ENCODE results near the gene MAP3K6.
A peak's percentile ranks its signal among the peaks of the same experiment; 100 is the strongest.

Gene MAP3K6

GRCh38 chr1:27341525-27342252, 25.1 kb downstream of the MAP3K6 start, which contains the start of gene SYTL1:
Gene SYTL1 (plus strand): TSS chr1:27342022. CDS start chr1:27345335, 3,313 bp downstream.
- peak in 1 of 2 donors; percentile 34 for DNase-seq (ENCODE audit: low read depth in 1 of 2, low spot score in 1 of 2)

DNA sequence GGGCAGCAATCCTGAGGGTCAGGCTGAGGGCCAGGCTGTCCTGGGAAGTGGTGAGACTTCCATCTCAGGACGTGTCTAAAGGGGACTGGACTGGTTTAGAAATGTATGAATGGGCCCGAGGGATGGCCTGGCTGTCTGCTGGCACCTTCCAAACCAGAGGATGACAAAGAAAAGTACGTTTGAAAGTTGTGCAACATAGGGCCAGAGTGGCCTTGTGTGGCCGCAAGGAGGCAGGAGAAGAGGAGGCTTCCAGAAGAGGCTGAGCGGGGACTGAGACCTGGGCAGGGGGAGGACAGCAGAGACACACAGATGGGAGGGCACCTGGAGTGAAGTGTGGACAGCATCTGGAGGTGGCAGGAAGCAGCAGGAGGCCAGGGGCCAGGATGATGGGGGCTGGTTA, 27.5 kb downstream of the MAP3K6 start:
- no peak for DNase-seq (ENCODE audit: low read depth in 1 of 2, low spot score in 1 of 2)

DNA sequence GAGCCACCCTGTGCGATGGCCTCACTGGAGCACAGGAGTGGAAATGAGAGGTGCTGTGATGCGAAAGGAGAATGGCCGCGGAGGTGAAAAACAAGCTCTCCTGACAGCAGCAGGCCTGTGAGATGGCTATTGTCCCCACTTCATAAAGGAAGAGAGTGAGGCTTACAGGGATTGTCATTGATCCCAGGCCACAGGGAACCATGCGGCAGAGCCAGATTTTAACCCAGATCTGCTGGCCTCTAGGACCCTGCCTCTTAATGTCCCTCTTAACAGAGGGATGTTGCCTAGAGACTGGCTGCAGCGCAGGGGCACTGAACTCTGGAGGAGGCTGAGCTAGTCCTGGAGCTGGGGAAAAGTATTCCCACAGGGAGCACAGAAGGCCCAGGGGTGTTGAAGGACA, 28.0 kb downstream of the MAP3K6 start:
- DNase-seq (ENCODE audit: low read depth in 1 of 2, low spot score in 1 of 2), result no peak

- DNase-seq (ENCODE audit: low read depth in 1 of 2, low spot score in 1 of 2), result no peak
These were observed 30.0 kb downstream of the MAP3K6 start for GRCh38 chr1:27336756-27337155.

DNA sequence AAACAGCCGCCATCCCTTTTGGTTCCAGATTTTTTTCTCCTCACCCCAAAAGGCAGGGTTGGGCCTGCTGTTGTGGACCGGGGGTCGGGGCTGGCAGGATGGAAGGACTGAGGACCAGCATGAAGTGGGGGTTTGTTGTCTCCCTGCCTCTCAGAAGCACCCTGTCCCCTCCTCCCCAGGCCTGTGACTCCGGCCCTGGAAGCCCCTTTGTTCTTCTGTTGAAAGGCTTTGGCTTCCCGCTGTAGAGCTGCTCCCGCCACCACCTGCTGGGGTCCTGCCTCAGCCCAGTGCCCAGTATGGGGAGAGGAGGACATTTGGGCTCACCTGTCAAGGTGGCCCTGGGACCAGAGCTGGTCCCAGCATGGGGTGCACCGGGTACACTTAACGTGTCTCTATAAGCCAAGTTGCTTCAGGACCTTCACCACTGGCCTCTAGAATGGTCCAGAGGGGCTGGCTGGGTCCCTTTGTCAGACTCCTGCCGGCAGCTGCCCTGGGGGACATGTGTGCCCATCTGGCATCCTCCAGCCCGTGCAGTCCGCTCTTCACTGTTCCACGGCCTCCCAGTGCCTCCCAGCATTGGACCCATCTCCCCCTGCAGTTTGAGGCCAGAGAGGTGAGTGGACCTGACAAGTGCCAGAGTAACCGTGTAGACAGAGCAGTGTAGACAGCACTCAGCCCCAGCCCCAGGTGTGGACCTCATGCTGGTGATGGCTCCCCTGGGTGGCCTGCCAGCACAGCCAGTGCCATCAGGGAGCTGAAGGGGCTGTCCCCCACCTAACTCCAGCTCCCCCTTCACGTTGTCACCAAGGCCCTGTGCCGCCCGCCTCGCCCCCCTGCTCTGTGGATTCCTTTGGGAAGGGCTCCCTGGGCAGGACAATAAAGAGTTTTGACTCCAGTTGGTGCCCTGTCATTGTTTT, 31.0 kb downstream of the MAP3K6 start:
- DNase-seq (ENCODE audit: low read depth in 1 of 2, low spot score in 1 of 2), result no peak

DNA sequence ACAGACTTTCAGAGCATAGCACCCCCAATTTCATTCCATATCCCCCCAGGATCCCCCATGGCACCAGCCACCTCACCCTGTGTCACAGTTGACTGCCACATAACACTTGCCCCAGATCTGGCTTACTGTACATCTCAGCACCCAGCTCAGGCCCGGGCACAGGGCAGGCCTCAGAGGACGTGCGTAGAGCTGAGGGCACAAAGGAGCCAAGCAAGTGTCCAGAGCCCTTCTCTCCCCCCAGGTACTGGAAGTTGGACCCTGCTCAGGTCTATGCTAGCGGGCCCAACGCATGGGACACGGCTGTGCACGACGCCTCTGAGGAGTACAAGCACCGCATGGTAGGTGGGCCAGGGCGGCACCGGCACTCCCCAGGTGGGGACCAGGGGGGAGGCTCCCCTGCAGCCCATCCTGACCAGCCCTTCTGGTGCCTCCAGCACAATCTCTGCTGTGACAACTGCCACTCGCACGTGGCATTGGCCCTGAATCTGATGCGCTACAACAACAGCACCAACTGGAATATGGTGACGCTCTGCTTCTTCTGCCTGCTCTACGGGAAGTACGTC, 33.0 kb downstream of the MAP3K6 start:
- DNase-seq (ENCODE audit: low read depth in 1 of 2, low spot score in 1 of 2), result no peak

DNA sequence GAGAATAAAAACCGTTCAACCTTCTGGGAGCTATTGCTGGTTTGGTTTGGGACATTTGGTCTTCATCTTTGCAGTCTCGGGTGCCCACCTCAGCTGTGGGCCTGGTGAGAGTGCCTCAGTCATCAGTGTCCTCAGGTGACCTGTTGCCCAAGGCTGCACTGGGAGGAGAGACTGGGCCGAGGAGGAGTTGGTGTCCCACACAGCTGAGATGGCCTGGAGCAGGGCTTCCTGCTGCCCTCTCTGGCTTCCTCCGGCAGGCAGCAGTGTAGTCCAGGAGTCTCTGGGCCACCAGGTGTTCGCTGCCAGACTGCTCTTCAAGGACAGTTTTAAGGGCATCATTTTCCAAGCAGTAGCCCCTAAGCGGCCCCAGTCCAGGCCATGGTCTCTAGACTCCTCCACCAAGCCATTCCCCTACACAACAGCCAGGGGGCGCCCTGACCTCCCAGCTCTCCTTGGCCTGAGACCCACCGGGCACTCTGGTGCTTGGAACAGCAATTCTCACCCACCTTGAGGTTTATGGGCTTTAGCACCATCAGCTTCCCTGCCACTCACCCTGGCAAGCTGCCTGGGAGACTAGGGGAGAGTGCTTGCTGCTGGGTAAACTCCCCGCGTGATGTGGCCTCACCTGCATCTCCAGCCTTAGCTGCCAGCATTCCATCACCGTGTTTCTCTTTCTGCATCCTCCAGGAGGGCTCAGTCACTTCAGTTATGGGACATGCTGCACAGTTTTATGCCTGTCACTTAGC, 34.1 kb downstream of the MAP3K6 start:
- DNase-seq (ENCODE audit: low read depth in 1 of 2, low spot score in 1 of 2), result peak; percentile 16 to 43

- DNase-seq (ENCODE audit: low read depth in 1 of 2, low spot score in 1 of 2), result no peak
These were observed 34.8 kb downstream of the MAP3K6 start for GRCh38 chr1:27331922-27332321.

- no peak for DNase-seq (ENCODE audit: low read depth in 1 of 2, low spot score in 1 of 2)
These were observed 35.3 kb downstream of the MAP3K6 start for GRCh38 chr1:27331426-27331825.

DNA sequence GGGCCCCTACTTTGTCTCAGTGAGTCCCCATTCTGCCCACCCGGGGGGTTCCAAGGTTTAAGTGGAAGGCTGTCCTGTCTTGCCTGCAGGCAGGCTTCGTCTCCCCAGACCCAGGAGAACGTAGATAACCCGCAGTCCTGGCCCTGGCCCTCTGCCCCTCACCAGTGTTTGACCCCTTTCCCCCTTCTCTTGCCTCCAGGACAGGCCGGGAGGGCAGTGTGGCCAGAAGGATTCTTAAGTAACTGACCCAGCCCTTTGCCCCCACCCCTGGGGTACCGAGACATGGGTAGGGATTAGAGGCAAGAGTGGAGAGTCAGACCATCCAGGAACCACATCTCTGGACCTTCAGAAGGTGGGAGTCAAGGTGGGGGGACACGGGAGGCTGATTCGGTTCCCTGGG, 36.0 kb downstream of the MAP3K6 start:
- DNase-seq (ENCODE audit: low read depth in 1 of 2, low spot score in 1 of 2), result no peak

DNA sequence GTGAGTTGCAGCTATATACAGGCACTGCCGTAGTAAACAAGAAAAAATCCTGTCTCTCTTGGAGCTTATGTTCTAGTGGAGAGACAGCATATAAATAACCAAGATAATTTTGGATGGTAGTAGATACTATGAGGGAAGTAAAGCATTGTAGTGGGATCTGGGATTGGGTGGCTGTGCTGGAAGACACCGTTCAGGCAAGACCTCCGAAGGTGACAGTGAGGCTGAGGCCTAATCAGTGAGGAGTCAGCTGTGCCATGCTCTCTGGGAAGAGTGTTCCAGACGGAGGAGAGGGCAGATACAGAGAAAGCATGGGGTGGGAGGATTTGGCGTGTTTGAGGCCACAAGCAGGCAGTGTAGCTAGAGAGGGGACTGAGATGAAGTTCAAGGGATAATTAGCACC, 38.8 kb downstream of the MAP3K6 start:
- no peak for DNase-seq (ENCODE audit: low read depth in 1 of 2, low spot score in 1 of 2)

GRCh38 chr1:27325286-27325685, 41.5 kb downstream of the MAP3K6 start:
- DNase-seq (ENCODE audit: low read depth in 1 of 2, low spot score in 1 of 2), result no peak

DNA sequence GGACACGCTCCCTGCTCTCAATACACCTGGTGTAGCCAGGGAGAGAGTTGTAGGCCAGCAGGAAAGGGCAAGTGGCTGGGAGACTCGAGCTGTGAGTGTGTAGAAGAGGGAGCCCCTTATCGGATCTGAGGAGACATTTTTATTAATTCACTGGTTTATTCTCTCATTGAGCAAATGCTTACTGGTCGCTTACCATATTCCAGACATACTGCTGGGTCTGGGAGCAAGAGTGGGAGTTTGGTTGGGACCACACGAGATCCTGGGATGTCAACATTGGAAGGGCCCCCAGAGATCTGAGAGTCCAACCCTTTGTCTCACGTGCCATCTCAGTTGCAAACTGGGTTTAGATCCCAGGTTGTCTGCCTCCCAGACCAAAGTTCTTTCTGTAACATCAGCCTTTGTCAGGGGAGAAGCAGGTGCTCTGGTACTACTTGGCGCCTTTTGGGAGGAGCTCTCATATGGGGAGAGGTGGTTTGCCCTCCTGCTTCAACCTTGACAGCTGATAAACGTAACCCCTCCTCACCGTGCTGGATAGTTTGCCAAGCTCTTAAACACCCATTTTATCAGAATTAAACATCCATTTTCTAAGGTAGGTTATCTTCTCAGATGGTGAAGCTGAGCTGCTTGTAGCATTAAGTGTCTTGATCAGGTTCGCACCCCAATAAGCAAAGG, 44.1 kb downstream of the MAP3K6 start:
- no peak for DNase-seq (ENCODE audit: low read depth in 1 of 2, low spot score in 1 of 2)

DNA sequence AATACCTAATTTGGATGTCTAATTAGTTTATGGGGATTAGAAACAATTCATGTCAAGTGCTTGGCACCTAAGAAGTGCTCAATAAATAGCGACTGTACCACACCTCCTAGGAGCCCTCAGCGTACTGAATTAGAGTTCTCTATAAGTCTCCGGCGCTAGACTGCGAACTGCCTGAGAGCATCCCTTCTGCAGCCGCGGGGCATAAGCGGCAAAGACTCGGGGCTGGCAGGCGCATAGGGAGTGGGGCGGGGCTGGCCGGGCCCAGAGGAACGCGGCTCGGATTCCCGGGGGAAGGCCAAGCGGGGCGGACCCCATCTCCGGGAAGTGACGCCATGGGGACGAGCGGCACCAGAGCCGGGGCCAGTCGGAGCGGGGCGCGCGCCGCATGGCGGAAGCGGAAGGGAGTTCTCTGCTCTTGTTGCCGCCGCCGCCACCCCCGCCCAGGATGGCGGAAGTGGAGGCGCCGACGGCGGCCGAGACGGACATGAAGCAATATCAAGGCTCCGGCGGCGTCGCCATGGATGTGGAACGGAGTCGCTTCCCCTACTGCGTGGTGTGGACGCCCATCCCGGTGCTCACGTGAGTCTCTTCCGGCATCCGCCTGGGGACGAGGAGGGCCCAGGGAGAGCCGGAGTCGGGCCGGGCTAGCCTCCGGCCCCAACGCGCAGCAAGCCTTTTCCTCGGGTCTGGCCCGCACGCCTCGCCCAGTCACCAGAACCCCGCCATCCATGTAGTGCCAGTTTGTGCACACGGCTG, 44.8 kb downstream of the MAP3K6 start, which contains the start of gene TMEM222:
TSS of gene TMEM222 (plus strand) at position 351 of the 756 bp plus-strand sequence. CDS start at position 386, 35 bp downstream.
- DNase-seq (ENCODE audit: low read depth in 1 of 2, low spot score in 1 of 2), result peak; percentile 96

DNA sequence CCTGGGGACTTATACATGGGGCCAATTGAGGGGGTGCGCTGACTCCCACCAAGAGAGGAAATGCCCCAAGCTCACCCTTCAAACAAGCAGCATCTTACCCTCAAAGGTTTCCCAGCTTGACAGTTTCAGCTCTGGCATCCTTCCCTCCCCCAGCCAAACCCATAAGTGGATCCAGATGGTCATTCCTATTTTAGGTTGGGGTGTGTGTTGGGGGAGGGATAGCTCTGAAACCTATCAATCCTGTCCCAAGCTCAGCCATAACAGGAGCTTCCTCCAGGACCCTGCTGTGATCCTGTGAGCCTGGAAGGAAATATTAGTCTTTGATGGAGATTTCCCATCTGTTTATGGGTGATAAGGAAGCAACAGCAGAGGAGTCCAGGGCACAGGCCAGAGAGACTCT, 48.2 kb downstream of the MAP3K6 start:
- DNase-seq (ENCODE audit: low read depth in 1 of 2, low spot score in 1 of 2), result no peak

DNA sequence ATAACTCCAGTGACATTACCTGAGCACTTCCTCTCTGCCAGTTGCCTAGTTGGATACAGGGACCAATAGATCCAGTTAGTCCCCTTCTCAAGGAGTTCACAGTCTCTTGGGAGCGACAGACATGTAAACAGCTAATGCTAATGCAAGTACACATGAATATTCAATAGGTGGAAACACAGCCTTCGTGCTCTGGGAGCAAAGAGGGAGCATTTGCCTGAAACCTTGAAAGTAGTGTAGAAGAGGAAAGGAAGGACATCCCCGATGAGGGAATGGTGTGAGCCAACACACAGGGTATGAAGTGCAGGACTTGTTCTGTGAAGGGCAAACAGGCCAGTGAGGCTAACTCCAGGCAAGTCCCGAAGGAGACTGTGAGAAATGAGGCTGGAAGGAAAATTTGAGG, 48.6 kb downstream of the MAP3K6 start:
- DNase-seq (ENCODE audit: low read depth in 1 of 2, low spot score in 1 of 2), result no peak

DNA sequence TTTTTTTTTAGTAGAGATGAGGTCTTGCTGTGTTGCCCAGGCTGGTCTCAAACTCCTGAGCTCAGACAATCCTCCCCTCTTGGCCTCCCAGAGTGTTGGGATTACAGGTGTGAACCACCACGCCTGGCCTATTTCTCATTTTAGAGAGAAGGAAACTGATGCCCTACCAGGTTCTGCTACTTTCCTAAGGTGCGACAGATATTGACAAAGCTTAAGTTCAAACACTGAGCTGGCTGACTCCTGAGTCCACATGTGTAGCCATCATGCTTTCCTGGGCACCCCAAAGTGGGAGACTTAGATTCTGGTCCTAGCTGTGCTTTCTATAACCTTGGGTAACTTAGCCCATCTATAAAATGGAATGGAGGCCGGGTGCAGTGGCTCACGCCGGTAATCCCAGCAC, 49.9 kb downstream of the MAP3K6 start:
- no peak for DNase-seq (ENCODE audit: low read depth in 1 of 2, low spot score in 1 of 2)

GRCh38 chr1:27314737-27315136, 52.0 kb downstream of the MAP3K6 start:
- DNase-seq (ENCODE audit: low read depth in 1 of 2, low spot score in 1 of 2), result no peak

GRCh38 chr1:27314169-27314568, 52.6 kb downstream of the MAP3K6 start:
- no peak for DNase-seq (ENCODE audit: low read depth in 1 of 2, low spot score in 1 of 2)

Data from stimulated activated CD4-positive, alpha-beta T cell treated with anti-CD3 and anti-CD28 coated beads, Interleukin-15, amount 100 ng/mL, for 1 hour (primary cell).